K562 (cell line): Measurements from ENCODE around the gene RTN4. TPM values are rescaled to one million over a fixed set of nuclear protein-coding genes. Genes with fewer than 3 reads are reported as not detected.

ENCODE experiments used
- ARID2 ChIP-seq: fragments of 450-650 bp; IDR thresholded peaks from 2 replicates; pipeline ENCODE4 v1.6.1; 2017; ENCODE audit warnings: antibody characterized with exemption, mild to moderate bottlenecking
- CBFA2T2 ChIP-seq: fragments of 450-650 bp; conservative IDR thresholded peaks from 2 replicates; pipeline ENCODE4 v1.6.1; 2017; ENCODE audit warnings: mild to moderate bottlenecking
- CCNT2 ChIP-seq: IDR thresholded peaks from 2 replicates; pipeline ENCODE4 v1.6.1; 2011; ENCODE audit warnings: borderline replicate concordance, low read depth, mild to moderate bottlenecking, moderate library complexity, mixed read lengths, low read length; ENCODE audit not compliant: insufficient read length; ENCODE audit errors: extremely low read depth
- ELF1 ChIP-seq: fragments of 200-800 bp; sonication (Bioruptor generic); IDR thresholded peaks from 2 replicates; pipeline ENCODE4 v1.6.1; 2016; ENCODE audit warnings: missing genetic modification characterization, missing compliant biosample characterization
- GATAD2B ChIP-seq: fragments of 450-650 bp; IDR thresholded peaks from 2 replicates; pipeline ENCODE4 v1.6.1; 2017; ENCODE audit warnings: mild to moderate bottlenecking, borderline replicate concordance
- PHTF2 ChIP-seq: fragments of 250-450 bp; sonication (Bioruptor Pico); IDR thresholded peaks from 2 replicates; pipeline ENCODE4 v1.5.0; 2021; ENCODE audit warnings: mild to moderate bottlenecking
- PURB ChIP-seq: sonication (generic); formaldehyde crosslinking; IDR thresholded peaks from 2 replicates; pipeline ENCODE4 v1.9.0; 2021; ENCODE audit warnings: low read depth, mild to moderate bottlenecking, missing genetic modification reagents
- RCOR1 ChIP-seq, 2 experiments: IDR thresholded peaks; 2 replicates each; pipeline ENCODE4 v1.6.1; 2012; ENCODE audit warnings: low read depth in 2 of 2, low read length in 2 of 2, borderline replicate concordance in 1 of 2, improper control_type of control experiment in 1 of 2
- RFX5 ChIP-seq: IDR thresholded peaks from 2 replicates; pipeline ENCODE4 v1.6.1; 2011; ENCODE audit warnings: low read depth, mild to moderate bottlenecking, improper control_type of control experiment, low read length
- SAFB2 ChIP-seq: fragments of 200-400 bp; formaldehyde crosslinking; IDR thresholded peaks from 2 replicates; pipeline ENCODE4 v1.6.1; 2018; ENCODE audit warnings: borderline replicate concordance, low read length, low read depth, moderate library complexity; ENCODE audit not compliant: severe bottlenecking
- SMARCB1 ChIP-seq: IDR thresholded peaks from 2 replicates; pipeline ENCODE4 v1.6.1; 2011; ENCODE audit warnings: improper control_type of control experiment, low read depth; ENCODE audit not compliant: insufficient read length
- XRCC4 ChIP-seq: IDR thresholded peaks from one replicate; pipeline ENCODE4 v1.6.1; 2011; ENCODE audit not compliant: insufficient read depth, insufficient read length; ENCODE audit errors: extremely low read depth
- ZKSCAN3 ChIP-seq: fragments of 250-450 bp; sonication (Bioruptor Pico); IDR thresholded peaks from 2 replicates; pipeline ENCODE4 v1.4.0; 2020
- ZNF133 ChIP-seq: fragments of 250-450 bp; sonication (Bioruptor Pico); IDR thresholded peaks from 2 replicates; pipeline ENCODE4 v1.4.0; 2020; ENCODE audit warnings: mild to moderate bottlenecking
- ZNF239 ChIP-seq: fragments of 250-450 bp; sonication (Bioruptor Pico); IDR thresholded peaks from 2 replicates; pipeline ENCODE4 v1.4.0; 2020; ENCODE audit warnings: mild to moderate bottlenecking
- ZNF274 ChIP-seq: IDR thresholded peaks from 2 replicates; pipeline ENCODE4 v1.6.1; 2011; ENCODE audit warnings: low read depth, mild to moderate bottlenecking, low read length, moderate library complexity, borderline replicate concordance
- ZNF408 ChIP-seq: fragments of 250-450 bp; sonication (Bioruptor Pico); IDR thresholded peaks from 2 replicates; pipeline ENCODE4 v1.4.0; 2020; ENCODE audit warnings: low read depth, mild to moderate bottlenecking, moderate library complexity
- ZNF79 ChIP-seq: fragments of 250-450 bp; sonication (Bioruptor Pico); IDR thresholded peaks from 2 replicates; pipeline ENCODE4 v1.4.0; 2020; ENCODE audit warnings: low read depth, mild to moderate bottlenecking, moderate library complexity
- ZSCAN29 ChIP-seq: fragments of 450-650 bp; IDR thresholded peaks from 2 replicates; pipeline ENCODE4 v1.6.1; 2017
- polyA plus RNA-seq, 8 experiments: library from polyadenylated mRNA; depleted of rRNA in 4 of 8; stranded (reverse) in 5 of 8; unstranded in 3 of 8; fragments of >200 nt; fragmentation: Nextera tagmentation in 2 of 8; fragmentation: Illumina TruSeq in 1 of 8; extraction: Ambion mirVana in 2 of 8; extraction: Trizol in 1 of 8; gene quantifications; 2 replicates each; pipeline versions ENCODE4 v1.2.1 to v1.2.3, GENCODE V29; 2011 to 2014; ENCODE audit warnings: inconsistent platforms in 1 of 8, missing spikeins in 1 of 8
- total RNA-seq, 7 experiments: library from RNA; depleted of rRNA in 6 of 7; stranded (reverse); fragments of >200 nt in 6 of 7; fragmentation: Illumina TruSeq in 2 of 7; extraction: Trizol in 2 of 7; gene quantifications; 2 replicates each; pipeline versions ENCODE4 v1.2.1 to v1.2.3, GENCODE V29; 2011 to 2021; ENCODE audit warnings: low replicate concordance in 1 of 7
- TF ChIP-seq, protein P1 (sequence below): fragments of 150-350 bp; conservative IDR thresholded peaks from 2 replicates; pipeline ENCODE4 v1.6.1; 2014; ENCODE audit warnings: low read length
- TF ChIP-seq, protein P2 (sequence below): fragments of 250-450 bp; sonication (Bioruptor Pico); IDR thresholded peaks from 2 replicates; pipeline ENCODE4 v1.5.0; 2021; ENCODE audit warnings: mild to moderate bottlenecking, moderate library complexity
- TF ChIP-seq, protein P3 (sequence below): fragments of 250-450 bp; sonication (Bioruptor Pico); IDR thresholded peaks from 2 replicates; pipeline ENCODE4 v1.9.0; 2021; ENCODE audit warnings: mild to moderate bottlenecking, inconsistent platforms

The RTN4 gene
- total and polyA plus RNA-seq, 9 of the 15 experiments (the other 6 are each of a cell fraction or from before 2014, with no cell fraction given), result 73.0 to 248 (median 116) TPM

DNA sequence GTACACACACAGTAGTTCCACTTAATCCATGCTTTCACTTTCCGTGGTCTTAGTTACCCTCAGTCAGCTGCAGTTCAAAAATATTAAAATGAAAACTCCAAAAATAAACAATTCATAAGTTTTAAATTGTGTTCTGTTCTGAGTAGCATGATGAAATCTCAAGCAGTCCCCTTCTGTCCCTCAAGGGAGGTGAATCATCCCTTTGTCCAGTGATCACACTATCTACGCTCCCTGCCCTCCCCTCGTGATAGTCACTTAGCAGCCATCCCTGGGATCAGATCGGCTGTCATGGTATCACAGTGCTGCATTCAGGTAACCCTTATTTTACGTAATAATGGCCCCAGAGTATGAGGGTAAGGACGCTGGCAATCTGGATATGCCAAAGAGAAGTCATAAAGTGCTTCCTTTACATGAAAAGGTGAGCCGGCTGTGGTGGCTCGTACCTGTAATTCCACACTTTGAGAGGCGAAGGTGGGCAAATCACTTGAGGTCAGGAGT is 5.8 kb upstream of the RTN4 start (continued):
- TF ChIP-seq, protein P1, sequence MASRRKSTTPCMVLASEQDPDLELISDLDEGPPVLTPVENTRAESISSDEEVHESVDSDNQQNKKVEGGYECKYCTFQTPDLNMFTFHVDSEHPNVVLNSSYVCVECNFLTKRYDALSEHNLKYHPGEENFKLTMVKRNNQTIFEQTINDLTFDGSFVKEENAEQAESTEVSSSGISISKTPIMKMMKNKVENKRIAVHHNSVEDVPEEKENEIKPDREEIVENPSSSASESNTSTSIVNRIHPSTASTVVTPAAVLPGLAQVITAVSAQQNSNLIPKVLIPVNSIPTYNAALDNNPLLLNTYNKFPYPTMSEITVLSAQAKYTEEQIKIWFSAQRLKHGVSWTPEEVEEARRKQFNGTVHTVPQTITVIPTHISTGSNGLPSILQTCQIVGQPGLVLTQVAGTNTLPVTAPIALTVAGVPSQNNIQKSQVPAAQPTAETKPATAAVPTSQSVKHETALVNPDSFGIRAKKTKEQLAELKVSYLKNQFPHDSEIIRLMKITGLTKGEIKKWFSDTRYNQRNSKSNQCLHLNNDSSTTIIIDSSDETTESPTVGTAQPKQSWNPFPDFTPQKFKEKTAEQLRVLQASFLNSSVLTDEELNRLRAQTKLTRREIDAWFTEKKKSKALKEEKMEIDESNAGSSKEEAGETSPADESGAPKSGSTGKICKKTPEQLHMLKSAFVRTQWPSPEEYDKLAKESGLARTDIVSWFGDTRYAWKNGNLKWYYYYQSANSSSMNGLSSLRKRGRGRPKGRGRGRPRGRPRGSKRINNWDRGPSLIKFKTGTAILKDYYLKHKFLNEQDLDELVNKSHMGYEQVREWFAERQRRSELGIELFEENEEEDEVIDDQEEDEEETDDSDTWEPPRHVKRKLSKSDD, result no peak
- TF ChIP-seq ZNF239 (CRISPR knock-in tag), result peak; percentile 41; the same call in 1 of the 2 replicates
- TF ChIP-seq ZNF133 (CRISPR knock-in tag), result no peak
- no peak for TF ChIP-seq CCNT2
- TF ChIP-seq CBFA2T2, result no peak
- TF ChIP-seq PHTF2, result no peak
- TF ChIP-seq, protein P2, sequence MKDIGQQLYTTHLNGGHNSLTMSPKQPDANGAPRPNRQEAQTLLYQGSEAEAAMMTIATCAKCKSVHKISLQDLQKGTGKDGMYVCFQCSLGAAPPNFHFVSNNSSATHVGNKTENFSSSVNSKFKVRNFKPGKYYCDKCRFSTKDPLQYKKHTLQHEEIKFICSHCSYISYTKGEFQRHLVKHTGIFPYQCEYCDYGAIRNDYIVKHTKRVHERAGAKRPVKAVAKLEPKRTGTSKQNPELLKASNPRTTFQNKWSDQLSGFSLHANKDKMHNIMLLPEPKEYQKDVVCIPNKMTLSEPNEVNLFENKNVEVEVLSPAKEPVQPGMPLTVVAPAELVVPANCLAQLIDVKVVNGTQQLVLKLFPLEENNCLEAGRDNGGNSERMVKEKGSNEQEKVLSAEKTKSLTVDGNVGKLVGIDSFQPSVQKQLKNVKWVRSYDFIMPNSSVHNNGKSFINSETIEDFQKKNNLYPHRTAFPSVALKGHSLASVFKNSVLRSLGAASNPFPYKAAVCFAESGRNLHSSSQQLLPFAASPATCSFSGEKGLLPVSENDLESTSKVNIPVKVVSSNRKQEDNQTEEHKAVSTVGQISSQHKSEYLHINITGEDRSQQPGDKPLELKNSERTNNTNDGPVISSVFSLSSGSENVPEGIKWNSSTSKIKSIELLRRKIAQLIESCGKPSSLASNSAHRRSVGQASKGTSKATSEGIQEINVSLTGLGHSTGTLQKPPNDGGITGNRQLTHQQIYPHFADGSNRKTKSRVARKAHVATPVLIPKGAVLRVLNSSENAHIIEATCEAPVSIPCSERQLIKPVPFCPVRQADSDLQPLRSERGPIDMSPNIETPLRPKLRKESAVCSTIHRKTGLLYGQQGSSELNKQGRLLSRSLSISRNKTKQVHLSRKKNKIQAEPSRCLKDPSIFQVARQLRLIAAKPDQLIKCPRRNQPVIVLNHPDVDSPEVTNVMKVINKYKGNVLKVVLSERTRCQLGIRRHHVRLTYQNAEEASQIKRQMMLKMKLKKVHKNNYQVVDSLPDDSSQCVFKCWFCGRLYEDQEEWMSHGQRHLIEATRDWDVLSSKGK (CRISPR knock-in tag), result no peak
- TF ChIP-seq ZNF274, result no peak
- no peak for TF ChIP-seq SAFB2
- TF ChIP-seq ZNF79 (CRISPR knock-in tag), result no peak
- TF ChIP-seq PURB (CRISPR knock-in tag), result no peak
- TF ChIP-seq, protein P3, sequence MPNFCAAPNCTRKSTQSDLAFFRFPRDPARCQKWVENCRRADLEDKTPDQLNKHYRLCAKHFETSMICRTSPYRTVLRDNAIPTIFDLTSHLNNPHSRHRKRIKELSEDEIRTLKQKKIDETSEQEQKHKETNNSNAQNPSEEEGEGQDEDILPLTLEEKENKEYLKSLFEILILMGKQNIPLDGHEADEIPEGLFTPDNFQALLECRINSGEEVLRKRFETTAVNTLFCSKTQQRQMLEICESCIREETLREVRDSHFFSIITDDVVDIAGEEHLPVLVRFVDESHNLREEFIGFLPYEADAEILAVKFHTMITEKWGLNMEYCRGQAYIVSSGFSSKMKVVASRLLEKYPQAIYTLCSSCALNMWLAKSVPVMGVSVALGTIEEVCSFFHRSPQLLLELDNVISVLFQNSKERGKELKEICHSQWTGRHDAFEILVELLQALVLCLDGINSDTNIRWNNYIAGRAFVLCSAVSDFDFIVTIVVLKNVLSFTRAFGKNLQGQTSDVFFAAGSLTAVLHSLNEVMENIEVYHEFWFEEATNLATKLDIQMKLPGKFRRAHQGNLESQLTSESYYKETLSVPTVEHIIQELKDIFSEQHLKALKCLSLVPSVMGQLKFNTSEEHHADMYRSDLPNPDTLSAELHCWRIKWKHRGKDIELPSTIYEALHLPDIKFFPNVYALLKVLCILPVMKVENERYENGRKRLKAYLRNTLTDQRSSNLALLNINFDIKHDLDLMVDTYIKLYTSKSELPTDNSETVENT, result no peak
- TF ChIP-seq ELF1 (tag), result 0 out of 2 replicates have a peak, but pooled peaks have one; percentile 14
- no peak for TF ChIP-seq ZSCAN29
- no peak for TF ChIP-seq ZKSCAN3 (CRISPR knock-in tag)
- no peak for TF ChIP-seq ARID2
- TF ChIP-seq RFX5, result no peak
- TF ChIP-seq ZNF408 (CRISPR knock-in tag), result no peak
- peak in 1 of 2 experiments; percentile 84; a peak in 2 of 4 replicates for TF ChIP-seq RCOR1 (IDR thresholded peaks at IDR 0.05; ENCODE audit: borderline replicate concordance in 1 of 2, low read depth in 2 of 2, low read length in 2 of 2)
- no peak for TF ChIP-seq GATAD2B
- no peak for TF ChIP-seq XRCC4
- no peak for TF ChIP-seq SMARCB1
